SU-DHL-6 (cell line): ENCODE results near the gene PLEKHA7.

Source experiments
- CTCF ChIP-seq: fragments of 200-600 bp; sonication (generic); IDR thresholded peaks from one replicate; pipeline ENCODE4 v1.5.1; 2017; ENCODE audit warnings: antibody characterized with exemption, mild to moderate bottlenecking, low read length, moderate library complexity; ENCODE audit not compliant: insufficient read depth, poor library complexity, severe bottlenecking
- EZH2phosphoT487 ChIP-seq: fragments of 200-600 bp; sonication (generic), shearing (Covaris generic); conservative IDR thresholded peaks from 2 replicates; pipeline ENCODE4 v1.6.1; 2018; ENCODE audit warnings: mild to moderate bottlenecking, antibody characterized with exemption, low read length, moderate library complexity, mixed read lengths

- no peak for TF ChIP-seq CTCF
- no peak for TF ChIP-seq EZH2phosphoT487
Measured at GRCh38 chr11:16784097-16784496, 230.1 kb downstream of the PLEKHA7 start.
